Activated CD4-positive, CD25-positive, alpha-beta regulatory T cell treated with anti-CD3 and anti-CD28 coated beads, Interleukin-2, amount 50 U/mL, for 16 hours (primary cell): ENCODE measurements around the gene NOX3.

Experiments used
- DNase-seq: peaks from one replicate; pipeline ENCODE4 v3.0.0-alpha.2; 2020; ENCODE audit warnings: low read depth, low spot score

The NOX3 gene

GRCh38 chr6:155434096-155434495, 21.5 kb downstream of the NOX3 start:
- DNase-seq: no peak

GRCh38 chr6:155432293-155432692, 23.3 kb downstream of the NOX3 start:
- no peak for DNase-seq

- DNase-seq: no peak
These were observed 26.2 kb downstream of the NOX3 start for GRCh38 chr6:155429321-155429893.

- DNase-seq: no peak
These were observed 29.2 kb downstream of the NOX3 start for GRCh38 chr6:155426408-155426945.

- DNase-seq: no peak
These were observed 31.5 kb downstream of the NOX3 start for GRCh38 chr6:155424181-155424580.

- DNase-seq: no peak
These were observed 33.0 kb downstream of the NOX3 start for GRCh38 chr6:155422635-155423034.

- no peak for DNase-seq
These were observed 35.1 kb downstream of the NOX3 start for GRCh38 chr6:155420492-155420891.

- no peak for DNase-seq
These were observed 36.5 kb downstream of the NOX3 start for GRCh38 chr6:155419161-155419560.

GRCh38 chr6:155418017-155418761, 37.5 kb downstream of the NOX3 start:
- peak; percentile 47 for DNase-seq

GRCh38 chr6:155417454-155417853, 38.2 kb downstream of the NOX3 start:
- DNase-seq: no peak

- DNase-seq: no peak
These were observed 39.7 kb downstream of the NOX3 start for GRCh38 chr6:155415953-155416352.

- DNase-seq: no peak
These were observed 41.6 kb downstream of the NOX3 start for GRCh38 chr6:155414049-155414448.

- no peak for DNase-seq
These were observed 43.3 kb downstream of the NOX3 start for GRCh38 chr6:155412335-155412734.

GRCh38 chr6:155411154-155412052, 44.2 kb downstream of the NOX3 start:
- no peak for DNase-seq

- DNase-seq: no peak
These were observed 46.2 kb downstream of the NOX3 start for GRCh38 chr6:155409391-155409790.

GRCh38 chr6:155408981-155409380, 46.7 kb downstream of the NOX3 start:
- DNase-seq: no peak

- no peak for DNase-seq
These were observed 47.4 kb downstream of the NOX3 start for GRCh38 chr6:155408231-155408630.

GRCh38 chr6:155406801-155407200, 48.8 kb downstream of the NOX3 start:
- no peak for DNase-seq

GRCh38 chr6:155404937-155405336, 50.7 kb downstream of the NOX3 start:
- no peak for DNase-seq

- no peak for DNase-seq
These were observed 52.9 kb downstream of the NOX3 start for GRCh38 chr6:155402656-155403304.

GRCh38 chr6:155400654-155400965, 55.0 kb downstream of the NOX3 start:
- DNase-seq: no peak
